GM21786 (cell line): ENCODE measurements around the gene ALB.
"Not testable (repeated sequence)": the region's sequence is repeated elsewhere in the genome, so short reads cannot be mapped to it uniquely, and the experiment has no call there.

ENCODE experiments used
- ATAC-seq: cut with Tn5 transposase; IDR thresholded peaks from one replicate; pipeline ENCODE4 v1.9.1; 2021; ENCODE audit not compliant: unreplicated experiment

ALB gene

DNA sequence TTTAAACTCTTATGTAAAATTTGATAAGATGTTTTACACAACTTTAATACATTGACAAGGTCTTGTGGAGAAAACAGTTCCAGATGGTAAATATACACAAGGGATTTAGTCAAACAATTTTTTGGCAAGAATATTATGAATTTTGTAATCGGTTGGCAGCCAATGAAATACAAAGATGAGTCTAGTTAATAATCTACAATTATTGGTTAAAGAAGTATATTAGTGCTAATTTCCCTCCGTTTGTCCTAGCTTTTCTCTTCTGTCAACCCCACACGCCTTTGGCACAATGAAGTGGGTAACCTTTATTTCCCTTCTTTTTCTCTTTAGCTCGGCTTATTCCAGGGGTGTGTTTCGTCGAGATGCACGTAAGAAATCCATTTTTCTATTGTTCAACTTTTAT is at the start of gene ALB:
TSS of gene ALB (plus strand) at position 246 of the 400 bp plus-strand sequence. CDS start at position 287, 41 bp downstream.
- no peak for ATAC-seq

DNA sequence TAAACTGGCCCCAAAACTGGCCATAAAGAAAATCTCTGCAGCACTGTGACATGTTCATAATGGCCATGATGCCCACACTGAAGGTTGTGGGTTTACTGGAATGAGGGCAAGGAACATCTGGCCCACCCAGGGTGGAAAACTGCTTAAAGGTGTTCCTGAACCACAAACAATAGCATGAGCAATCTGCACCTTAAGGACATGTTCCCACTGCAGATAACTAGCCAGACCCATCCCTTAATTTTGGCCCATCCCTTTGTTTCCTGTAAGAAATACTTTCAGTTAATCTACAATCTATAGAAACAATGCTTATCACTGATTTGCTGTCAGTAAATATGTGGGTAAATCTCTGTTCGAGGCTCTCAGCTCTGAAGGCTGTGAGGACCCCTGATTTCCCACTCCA is 46.9 kb upstream of the ALB start:
- not testable (repeated sequence) for ATAC-seq

DNA sequence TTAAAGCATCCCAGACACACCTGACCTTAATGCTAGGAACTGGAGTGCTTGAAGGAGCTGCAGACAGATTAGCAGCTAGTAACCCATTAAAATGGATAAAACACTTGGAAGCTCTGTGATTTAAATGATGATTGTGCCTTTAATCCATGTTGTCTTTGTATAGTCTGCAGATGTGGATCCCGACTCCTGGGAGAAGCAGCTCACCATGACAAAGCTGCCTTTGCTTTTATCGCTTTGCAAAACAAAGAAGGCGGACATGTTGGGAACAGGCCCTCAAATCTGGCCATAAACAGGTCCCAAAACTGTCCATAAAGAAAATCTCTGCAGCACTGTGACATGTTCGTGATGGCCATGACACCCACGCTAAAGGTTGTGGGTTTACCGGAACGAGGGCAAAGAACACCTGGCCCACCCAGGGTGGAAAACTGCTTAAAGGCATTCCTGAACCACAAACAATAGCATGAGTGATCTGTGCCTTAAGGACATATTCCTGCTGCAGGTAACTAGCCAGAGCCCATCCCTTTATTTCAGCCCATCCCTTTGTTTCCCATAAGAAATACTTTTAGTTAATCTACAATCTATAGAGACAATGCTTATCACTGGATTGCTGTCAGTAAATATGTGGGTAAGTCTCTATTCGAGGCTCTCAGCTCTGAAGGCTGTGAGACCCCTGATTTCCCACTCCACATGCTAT is 34.4 kb upstream of the ALB start:
- ATAC-seq: not testable (repeated sequence)

DNA sequence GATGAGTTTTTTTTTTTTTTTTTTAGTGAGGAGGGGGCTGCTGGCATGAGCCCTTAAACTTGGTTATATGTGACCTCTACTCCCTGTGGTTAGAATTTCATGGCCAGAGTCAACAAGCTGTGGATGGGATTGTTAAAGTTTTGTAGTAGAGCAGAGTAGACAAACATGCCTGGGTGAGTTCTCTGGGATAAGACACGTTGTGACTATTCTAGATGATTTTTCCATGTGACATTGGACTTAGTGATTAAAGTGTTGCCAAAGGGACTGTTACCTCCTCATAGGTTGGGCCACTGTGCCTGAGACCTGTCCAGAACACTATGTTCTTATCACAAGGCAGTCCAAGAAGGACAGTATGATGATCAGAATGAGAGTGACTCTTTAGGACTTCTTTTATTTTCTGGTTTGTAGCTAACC is 28.8 kb upstream of the ALB start:
- ATAC-seq: no peak

DNA sequence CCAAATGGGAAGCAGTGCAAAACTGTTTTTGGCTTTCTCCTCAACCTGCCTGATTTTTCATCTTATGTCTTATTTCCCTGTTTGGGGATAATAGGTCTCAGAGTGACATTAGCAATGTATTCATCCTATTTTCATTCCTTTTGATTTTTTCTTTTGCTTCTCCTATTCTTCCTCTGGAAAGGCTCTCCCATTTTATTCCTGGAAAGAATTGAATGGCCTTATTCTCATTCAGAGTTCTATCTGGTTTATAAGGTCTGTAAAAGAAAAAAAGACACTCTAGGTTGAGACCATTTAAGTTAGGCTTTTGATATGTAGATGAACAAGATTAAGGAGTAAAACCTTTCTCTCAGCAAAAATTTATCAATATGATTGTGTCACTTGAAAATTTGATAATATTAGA is 27.8 kb upstream of the ALB start:
- no peak for ATAC-seq

DNA sequence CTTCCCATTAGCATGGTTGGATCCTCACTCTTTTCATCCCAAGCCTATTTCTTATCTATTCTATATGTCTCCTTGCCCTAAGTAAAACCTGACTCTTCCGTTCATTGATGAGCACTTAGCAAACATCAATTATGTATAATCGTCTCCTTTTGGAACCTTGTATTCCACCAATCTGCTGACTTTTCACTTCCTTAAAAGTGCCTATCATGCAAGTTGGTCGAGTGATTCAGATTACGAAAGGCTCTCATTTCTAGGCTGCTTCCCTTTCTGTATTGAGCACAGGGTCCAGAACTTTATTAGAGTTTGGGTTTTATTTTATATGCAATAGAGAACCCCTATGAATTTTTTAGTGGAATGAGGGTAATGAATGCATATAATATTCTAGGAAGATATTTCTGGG is 27.1 kb upstream of the ALB start:
- ATAC-seq: no peak

DNA sequence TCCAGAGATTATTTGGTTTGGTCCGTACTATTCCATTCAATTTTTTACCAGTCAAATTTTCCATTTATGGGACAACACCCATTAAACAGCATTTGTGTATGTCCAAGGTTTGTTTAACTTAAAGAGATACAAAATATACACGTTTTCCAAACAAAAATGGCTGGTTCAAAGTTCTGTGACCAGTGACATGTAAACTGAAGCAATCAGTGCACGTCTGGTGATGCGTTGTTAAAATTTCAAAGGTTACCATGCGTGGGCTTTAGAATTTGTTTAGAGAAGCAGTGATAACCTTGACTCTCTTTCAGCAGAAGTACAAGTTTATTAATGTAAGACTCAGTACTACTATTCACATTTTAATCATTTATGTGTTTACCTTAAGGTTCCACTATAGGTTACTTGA is 25.2 kb upstream of the ALB start:
- ATAC-seq: no peak

DNA sequence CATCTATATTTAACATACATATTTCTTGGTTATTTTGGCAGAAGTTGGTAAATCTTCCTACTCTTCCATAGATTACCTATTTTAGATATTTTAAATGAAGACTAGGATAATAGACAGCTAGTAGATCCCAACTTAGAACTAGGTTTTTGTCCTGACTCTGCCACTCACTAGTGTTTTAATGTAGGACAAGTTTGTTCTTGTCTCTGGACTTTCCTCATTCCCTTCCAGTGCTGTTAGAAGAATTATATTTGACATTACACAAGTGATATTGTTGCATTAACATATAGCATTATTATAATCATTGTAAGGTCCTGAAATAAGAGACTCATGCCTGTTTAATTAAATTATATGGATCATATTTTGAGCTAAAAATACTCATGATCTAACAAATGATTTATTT is 24.1 kb upstream of the ALB start:
- no peak for ATAC-seq

DNA sequence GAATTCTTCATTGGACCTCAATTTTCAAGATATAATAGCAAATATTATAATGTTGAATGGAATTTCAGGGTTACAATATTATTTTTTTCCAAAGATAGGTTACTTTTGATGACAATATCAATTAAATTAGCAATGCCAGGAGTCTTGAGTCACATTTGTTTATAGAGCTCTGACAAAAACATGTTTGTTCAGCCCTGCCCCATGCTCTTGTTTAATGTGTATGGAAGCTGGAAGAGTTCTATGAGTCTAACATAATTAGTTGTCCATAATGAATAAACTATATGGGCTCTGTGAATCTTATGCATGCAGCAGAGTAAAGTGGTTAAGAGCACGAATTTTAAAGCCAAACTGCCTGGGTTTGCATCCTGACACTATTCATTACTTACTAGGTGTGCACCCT is 22.9 kb upstream of the ALB start:
- no peak for ATAC-seq

DNA sequence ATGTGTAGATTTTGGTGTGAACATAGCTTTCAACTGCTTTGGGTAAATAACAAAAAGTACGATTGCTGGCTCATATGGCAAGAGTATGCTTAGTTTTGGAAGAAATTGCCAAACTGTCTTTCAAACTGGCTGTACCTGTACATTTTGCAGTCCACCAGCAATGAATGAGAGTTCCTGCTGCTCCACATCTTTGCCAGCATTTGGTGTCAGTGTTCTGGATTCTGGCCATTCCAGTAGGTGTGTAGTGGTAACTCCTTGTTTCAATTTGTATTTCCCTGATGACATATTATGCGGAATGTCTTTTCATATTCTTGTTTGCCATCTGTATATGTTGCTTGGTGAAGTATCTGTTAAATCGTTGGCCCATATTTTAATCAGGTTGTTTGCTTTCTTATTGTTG is 20.6 kb upstream of the ALB start:
- no peak for ATAC-seq

DNA sequence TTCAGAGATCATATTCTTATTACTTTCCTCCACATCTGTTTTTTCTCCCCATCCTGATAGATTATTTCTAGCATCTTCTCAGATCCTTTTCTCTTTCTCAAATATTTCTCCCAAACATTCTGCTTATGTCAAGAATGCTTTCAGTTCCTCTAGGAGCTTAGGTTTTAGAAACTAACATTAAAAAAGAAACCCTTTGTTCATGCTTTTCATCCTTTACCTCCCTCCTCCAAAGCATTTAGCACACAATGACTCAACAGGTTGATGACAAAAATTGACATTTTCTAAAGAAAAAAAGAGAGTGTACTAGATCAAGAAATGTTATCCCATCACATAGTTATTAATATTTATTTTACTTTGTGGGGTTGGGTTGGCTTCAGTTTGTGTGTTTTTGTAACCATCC is 16.5 kb upstream of the ALB start:
- ATAC-seq: no peak

DNA sequence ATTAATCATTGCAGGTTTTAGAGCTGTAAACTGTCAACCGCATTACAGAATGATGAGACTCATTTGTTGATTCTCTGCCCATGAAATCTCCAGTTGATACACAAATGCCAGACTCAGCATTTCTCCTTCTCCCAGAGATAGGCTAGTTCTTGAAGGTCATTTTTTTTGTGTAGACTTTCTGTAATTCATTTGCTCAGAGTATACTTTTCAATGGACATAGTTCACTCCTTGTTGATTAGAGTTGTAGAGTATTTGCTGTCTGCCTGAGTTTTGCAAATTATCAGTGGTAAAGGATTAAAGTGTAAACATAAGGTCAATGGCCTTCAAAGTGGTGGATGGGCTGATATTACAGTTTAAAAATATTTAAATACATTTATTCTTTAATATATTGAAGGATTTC is 15.2 kb upstream of the ALB start:
- ATAC-seq: no peak

DNA sequence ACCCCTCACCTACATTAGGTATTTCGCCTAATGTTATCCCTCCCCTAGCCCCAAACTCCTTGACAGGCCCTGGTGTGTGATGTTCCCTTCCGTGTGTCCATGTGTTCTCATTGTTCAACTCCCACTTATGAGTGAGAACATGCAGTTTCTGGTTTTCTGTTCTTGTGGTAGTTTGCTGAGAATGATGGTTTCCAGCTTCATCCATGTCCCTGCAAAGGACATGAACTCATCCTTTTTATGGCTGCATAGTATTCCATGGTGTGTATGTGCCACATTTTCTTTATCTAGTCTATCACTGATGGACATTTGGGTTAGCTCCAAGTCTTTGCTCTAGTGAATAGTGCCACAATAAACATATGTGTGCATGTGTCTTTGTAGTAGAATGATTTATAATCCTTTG is 14.4 kb upstream of the ALB start:
- ATAC-seq: not testable (repeated sequence)

DNA sequence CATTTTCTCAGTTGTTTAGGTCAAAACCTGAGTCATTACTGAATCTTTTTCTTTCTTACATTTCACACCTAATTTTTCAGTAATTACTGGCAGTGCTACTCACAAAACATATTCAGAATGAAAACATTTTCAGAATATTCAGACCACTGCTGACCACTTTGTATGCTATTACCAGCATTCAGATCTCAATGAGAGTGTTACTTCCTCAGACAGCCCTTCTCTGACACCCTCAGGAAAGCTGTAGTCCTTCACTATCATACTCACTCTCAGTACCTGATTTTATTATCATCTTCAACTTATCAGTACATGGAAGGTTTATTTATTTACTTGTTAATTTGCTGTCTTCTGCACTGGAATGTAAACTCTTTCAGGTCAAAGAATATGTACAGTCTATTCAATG is 12.3 kb upstream of the ALB start:
- ATAC-seq: no peak

DNA sequence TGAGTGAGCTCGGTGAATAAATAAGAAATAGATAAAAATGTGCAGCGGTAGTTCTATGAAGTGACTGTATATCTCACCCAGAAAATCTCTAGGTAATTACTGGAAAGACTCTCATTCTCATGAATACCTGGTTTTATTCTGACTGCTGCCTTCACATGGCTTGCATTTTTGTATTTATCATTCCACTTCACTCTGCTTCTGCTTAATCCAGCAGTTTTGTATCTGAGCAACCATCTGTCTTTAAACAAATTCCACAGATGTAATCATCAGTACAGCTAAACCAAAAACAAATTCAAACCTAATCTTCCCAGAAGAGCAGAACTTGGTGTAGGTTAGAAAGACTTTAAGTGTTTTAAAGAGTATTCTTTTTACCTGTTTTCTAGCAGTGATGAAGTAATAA is 11.2 kb upstream of the ALB start:
- ATAC-seq: no peak

DNA sequence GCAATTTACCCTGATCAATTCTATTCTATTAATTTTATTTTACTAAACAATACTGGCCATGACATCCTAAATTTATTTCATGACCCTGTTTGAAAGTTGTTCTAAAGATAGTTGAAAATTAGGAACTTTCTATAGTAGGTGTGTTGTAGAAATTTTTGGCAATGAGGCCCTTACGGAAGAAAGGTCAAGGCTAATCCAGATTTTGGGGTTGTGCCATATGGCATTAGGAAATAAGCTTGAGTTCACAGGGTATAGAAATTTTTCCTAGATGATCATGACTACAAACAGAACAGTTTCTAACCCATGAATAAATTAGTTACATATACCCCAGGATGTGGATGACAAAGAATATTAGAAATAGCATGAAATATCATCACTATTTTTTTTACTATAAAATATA is 7.8 kb upstream of the ALB start:
- no peak for ATAC-seq

DNA sequence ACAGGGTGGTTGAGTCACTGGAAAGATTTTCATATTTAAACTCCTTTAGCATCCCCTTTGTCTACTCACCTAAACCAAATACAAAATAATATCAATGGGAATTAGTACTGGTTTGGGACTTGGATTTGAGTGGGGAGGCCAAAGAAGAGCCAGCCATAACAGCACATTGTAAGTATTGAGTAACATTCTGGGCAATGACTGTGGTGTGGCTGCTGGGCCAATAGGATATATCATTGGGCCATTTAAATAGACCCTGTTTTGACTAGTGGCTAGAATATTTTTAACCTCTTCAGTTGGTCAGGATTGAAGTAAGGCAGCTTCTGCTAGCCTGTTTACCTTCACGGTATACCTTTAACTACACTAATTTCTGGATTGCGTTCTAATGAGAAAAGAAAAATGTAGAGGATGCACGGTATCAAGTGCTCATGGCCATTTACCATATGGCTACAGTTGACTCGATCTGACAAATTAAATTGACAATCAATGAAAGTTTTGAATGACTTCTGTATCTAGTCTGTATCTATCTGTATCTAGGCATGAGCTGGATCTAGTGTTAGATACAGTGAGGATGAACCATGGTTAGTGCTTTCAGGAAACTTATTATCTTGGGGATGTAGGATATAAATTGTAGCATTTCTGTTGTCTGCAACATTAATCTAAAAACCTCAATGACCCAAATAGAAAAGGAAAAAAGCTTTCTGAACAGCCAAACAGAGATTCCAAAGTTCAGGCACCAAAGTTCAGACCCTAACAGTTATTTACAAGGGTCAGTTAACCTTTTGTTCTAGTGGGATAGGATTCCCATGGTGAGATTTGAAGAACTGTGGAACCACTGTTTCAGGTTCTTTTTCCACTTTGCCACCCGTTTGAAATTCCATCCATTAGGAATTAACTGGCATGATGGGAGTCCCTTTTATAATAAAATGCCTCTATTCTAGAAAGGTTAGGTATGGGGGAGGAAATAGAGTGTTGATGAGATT is 6.8 kb upstream of the ALB start:
- ATAC-seq: no peak

DNA sequence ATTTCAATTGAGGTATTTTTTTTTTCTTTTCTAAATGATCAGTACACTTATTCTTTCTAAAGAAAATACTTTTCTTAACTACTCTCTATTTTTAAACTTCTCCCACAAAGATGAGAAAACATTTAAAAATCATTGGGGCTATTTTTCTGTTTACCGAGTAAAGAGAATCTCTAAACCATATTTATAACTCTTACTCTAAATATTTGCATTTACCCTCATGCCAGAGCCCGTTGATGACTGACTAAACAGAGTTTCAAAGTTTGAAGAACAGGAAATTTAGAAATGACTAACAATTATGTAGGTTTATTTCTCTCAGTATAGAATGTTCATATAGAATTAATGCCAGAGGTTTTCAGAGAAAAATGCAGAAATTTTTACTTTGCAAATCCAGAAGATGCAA is 2.7 kb upstream of the ALB start:
- no peak for ATAC-seq

DNA sequence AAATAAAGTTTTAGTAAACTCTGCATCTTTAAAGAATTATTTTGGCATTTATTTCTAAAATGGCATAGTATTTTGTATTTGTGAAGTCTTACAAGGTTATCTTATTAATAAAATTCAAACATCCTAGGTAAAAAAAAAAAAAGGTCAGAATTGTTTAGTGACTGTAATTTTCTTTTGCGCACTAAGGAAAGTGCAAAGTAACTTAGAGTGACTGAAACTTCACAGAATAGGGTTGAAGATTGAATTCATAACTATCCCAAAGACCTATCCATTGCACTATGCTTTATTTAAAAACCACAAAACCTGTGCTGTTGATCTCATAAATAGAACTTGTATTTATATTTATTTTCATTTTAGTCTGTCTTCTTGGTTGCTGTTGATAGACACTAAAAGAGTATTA is 370 bp downstream of the ALB start:
- no peak for ATAC-seq

DNA sequence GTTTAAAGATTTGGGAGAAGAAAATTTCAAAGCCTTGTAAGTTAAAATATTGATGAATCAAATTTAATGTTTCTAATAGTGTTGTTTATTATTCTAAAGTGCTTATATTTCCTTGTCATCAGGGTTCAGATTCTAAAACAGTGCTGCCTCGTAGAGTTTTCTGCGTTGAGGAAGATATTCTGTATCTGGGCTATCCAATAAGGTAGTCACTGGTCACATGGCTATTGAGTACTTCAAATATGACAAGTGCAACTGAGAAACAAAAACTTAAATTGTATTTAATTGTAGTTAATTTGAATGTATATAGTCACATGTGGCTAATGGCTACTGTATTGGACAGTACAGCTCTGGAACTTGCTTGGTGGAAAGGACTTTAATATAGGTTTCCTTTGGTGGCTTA is 1.1 kb downstream of the ALB start:
- ATAC-seq: no peak

DNA sequence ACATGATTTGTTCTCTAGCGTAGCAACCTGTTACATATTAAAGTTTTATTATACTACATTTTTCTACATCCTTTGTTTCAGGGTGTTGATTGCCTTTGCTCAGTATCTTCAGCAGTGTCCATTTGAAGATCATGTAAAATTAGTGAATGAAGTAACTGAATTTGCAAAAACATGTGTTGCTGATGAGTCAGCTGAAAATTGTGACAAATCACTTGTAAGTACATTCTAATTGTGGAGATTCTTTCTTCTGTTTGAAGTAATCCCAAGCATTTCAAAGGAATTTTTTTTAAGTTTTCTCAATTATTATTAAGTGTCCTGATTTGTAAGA is 2.4 kb downstream of the ALB start:
- ATAC-seq: no peak

DNA sequence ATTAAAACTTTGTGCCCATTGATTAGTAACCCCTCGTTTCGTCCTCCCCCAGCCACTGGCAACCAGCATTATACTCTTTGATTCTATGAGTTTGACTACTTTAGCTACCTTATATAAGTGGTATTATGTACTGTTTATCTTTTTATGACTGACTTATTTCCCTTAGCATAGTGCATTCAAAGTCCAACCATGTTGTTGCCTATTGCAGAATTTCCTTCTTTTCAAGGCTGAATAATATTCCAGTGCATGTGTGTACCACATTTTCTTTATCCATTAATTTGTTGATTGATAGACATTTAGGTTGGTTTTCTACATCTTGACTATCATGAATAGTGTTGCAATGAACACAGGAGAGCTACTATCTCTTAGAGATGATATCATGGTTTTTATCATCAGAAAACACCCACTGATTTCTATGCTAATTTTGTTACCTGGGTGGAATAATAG is 3.2 kb downstream of the ALB start:
- ATAC-seq: no peak
